ENCODE results near the gene WDR93.

GRCh38 chr15:89755701-89756100, 65.1 kb downstream of the WDR93 start:
- TF ChIP-seq CTCF (IDR thresholded peaks at IDR 0.05 in 8 of 11, conservative IDR thresholded peaks at IDR 0.05 in 3 of 11) (no peak), POLR2A (IDR thresholded peaks at IDR 0.05) (no peak), POLR2AphosphoS5 (IDR thresholded peaks at IDR 0.05) (no peak)

All from spleen (tissue), 7 donors.